CD4-positive, alpha-beta T cell treated with Interleukin-17A for 1 hour (primary cell): ENCODE data around the gene ZSWIM6.

Experiments used
- DNase-seq: peaks from one replicate; pipeline ENCODE4 v3.0.0-alpha.2; 2020

ZSWIM6 gene

DNA sequence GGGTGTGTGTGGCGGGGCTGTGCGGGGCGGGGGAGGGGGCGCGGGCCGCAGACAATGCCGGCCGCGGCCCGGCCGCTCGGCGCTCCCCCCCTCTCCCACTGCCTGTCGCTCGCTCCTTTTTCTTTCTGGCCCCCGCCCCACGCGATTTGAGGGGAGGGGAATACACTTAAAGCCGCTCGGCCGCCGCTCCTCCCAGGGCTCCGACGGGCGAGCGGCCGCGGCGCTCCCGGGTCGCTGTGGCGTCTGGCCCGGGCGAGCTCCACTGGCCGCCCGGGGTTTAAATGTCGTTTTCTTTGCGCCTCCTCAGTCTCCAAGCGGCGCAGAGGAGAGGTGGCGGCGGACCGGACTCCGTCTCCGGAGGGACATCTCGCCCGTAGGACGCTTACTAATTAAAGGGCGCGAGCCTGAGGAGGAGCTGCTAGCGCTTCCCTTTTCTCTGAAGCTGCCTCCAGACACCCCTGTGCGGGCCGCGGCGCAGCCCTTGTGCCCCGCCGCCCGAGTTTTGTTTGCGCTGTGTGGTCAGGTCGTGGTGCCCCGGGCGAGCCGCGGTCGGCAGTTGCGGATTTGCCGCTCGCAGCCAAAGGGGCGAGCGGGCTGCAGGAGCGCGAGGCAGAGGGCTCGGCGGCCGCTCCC, 1.4 kb downstream of the ZSWIM6 start:
- DNase-seq, result peak; percentile 39

DNA sequence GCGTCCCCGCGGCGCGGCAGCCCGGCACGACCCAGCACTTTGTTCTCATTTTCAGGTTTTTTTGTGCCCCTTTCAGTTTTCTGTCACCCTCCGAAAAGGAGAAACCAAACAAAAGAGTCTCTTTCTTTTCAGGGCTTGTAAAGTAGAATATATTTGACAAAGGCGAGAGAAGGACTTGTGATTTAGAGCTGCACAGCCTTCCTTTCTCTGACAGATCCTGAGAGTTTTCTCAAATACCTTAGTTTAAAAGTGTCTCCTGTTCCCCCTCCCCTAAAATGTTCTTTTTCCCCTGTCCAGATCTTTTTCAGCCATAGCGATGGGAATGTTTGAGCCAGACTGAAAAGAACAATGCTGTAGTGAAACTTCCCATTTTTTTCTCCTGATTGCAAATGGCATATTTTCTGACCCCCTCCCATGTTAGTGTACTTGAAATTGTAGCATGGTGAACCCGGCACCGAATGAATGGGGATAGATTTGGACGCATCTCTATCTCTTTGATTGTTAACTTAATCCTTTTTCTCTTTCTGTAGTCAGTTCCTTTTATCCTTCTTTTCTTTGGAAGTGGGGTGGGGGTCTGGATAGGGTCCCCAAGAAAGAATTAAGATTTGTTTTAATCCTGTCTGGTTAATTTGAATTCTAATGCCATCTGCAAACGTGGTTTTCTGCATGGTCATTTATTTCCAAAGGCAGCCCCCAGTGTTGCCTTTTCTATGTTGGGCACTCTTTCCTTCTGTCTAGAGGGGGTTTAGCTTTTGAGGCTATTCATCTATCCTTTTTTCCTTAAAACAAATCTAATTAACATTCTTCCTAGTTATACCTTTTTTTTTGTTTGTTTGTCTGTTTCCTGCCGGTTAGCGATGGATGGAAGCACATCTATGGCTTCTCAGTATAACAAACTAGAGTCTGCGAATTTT, 2.2 kb downstream of the ZSWIM6 start:
- no peak for DNase-seq

DNA sequence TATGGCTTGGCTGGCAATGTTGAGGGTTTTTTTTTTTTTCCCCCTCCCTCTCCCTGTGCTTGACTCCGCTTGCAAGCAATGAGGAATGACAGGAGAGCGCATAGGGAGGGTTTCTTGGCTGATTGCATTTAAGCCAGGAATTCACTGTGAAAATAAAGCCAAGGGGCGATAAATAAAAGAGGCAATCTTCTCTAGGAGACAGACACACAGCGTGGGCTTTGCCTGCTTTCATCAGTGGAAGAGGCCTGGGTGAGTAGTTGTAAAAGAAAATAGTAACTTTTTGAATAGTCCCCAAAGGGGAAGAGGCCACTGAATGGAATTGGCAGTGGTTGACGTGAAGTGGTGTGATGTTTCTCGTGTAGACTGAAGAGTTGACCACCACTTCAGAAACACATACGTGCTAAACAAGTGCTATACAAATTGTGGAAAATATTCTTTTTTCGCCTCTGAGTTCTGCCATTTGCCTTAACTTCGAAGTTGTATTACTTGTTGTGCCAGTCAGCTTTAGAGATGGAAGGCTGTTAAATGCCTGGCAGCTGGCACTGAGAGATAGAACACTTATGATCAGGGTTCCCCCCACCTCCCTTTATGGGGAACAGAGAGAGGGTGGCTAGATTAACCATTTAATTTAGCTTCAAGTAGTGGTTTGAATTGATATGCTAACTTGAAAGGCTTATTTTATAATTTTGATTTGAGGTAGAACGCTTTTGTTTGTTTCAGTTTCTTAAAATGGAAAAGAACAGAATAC, 3.0 kb downstream of the ZSWIM6 start:
- no peak for DNase-seq

- no peak for DNase-seq
These were observed 7.7 kb downstream of the ZSWIM6 start for GRCh38 chr5:61339764-61340163.

DNA sequence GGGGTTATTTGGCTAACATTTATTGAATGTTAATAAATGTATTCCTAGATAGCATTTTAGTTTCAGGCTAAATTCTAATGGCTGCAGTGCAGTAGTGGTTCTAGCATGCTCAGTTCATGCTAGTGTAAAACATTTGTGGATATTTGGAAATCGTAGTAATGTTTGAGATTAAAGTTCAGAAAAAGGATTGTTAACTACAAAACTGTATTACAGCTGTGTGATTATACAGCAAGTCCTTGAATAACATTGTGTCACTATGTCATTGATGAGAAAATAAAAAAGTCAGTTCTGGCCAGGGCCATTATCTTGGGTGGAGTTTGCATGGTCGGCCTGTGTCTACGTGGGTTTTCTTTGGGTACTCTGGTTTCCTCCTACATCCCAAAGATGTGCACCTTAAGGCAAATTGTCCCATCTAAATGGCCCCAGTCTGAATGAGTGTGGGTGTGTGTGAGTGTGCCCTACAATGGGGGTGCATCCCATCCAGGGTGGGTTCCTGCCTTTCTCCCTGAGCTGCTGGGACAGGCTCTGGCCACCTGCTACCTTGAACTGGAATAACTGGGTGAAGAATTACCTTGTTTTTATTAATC, 8.8 kb downstream of the ZSWIM6 start:
- no peak for DNase-seq

DNA sequence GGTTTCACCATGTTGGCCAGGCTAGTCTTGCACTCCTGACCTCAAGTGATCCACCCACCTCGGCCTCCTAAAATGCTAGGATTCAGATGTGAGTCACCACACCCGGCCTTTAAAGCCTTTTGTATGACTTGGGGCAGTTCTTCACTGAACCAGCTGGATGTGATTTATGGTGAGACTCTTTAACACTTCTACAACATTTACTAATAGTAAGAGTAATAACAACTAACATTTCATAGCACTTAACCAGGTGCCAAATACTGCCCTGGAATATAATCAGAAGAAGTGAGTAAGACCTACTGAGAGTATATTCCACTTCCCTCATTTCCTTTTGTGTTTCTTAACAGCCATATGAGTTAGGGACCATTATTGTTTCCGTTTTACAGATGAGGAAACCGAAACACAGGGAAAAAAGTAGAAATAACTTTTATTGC, 10.0 kb downstream of the ZSWIM6 start:
- DNase-seq, result no peak

DNA sequence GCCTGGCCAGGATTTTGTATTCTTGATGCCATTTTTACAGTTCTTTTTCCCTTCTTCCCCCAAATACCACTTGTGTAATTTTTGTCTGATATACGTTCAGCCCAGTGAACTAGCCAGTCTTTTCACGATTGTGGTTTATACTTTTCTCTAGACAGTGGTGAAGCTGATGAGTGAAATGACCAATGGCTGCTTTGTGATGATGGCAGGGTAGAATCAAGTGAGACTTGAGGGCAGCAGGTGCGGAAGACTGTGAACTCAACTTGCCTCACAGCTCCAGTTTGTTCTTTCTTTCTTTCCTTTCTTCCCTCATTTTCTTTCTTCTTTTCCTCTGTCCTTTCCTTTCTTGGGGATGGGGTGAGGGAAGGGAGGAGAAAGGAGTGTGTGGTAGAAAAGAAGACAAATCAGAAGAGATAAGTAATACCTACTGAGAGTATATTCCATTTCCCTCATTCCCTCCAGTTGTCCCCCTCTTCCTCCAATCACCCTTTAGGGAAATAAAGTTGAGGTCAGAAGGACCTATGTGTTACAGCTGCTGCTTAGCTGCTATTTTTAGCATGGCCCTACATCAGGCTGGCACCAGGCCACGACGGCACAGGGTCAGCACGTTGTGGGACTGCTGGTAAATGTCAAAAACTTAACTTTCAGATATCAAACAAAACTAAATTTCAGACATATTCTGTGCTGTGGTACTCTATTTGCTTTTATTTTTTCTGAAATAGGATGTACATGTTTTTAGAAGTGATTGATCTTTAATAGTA, 12.3 kb downstream of the ZSWIM6 start:
- no peak for DNase-seq

GRCh38 chr5:61346511-61346910, 14.5 kb downstream of the ZSWIM6 start:
- DNase-seq, result no peak

- no peak for DNase-seq
These were observed 15.0 kb downstream of the ZSWIM6 start for GRCh38 chr5:61347080-61347479.

GRCh38 chr5:61348447-61348846, 16.4 kb downstream of the ZSWIM6 start:
- no peak for DNase-seq

- no peak for DNase-seq
These were observed 17.9 kb downstream of the ZSWIM6 start for GRCh38 chr5:61349935-61350334.

GRCh38 chr5:61350535-61350934, 18.5 kb downstream of the ZSWIM6 start:
- DNase-seq, result no peak

DNA sequence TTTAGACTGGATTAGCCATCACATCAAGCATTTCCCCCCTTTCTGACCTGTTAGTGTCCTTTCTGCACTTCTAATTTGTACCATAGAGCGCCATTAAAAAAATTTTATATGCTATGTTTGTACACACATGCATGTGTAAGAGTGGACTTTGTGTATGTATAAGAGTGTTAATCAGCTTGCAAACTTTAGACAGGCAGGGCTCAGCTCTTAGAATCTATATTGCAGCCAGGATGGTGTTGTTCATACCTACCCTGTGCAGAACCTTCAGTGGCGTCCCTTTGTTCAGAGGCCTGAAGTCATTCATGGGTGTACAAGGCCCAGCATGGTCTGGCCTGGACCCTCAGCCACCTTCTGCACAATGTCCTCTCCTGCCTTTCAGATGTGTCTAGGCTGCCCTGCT, 19.7 kb downstream of the ZSWIM6 start:
- no peak for DNase-seq

DNA sequence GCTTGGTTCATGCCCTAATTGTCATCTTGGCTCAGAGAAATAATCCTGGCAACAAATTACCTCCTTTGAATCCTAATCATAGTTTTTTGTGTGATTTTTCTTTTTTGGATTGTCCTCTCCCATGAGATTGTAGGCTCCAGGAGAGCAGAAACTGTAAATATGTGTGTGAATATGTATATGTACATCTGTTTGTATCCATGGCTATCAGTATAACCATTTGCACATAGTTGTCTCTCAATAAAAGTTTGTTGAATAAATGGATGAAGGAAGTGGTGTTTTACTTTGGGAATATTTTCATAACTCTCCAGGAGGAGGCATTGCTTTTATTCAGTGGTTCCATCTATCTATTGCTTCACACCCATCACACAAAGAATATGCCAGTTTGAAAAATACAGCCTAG, 20.1 kb downstream of the ZSWIM6 start:
- no peak for DNase-seq

GRCh38 chr5:61352612-61353156, 20.6 kb downstream of the ZSWIM6 start:
- no peak for DNase-seq

DNA sequence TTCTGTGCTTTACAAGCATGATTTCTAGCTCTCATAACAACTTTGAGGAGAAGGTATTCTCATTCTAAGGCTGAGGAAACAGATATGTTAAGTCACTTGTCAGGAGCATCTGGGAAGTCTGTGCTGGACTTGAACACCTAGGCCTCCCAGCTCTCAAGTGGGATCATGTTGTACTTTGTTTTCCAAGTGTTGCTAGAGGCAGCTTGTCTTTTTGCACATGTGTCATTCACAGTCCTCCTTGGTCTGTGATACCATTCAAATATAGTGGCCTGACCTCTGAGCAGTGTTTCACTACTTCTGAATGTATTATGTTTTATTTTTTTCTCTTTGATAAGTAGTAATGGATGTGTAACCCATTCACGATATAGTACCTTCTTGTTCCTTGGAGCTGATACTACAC, 21.2 kb downstream of the ZSWIM6 start:
- no peak for DNase-seq

- DNase-seq, result no peak
These were observed 22.1 kb downstream of the ZSWIM6 start for GRCh38 chr5:61354199-61354598.

- DNase-seq, result no peak
These were observed 25.7 kb downstream of the ZSWIM6 start for GRCh38 chr5:61357745-61358144.

- no peak for DNase-seq
These were observed 30.8 kb downstream of the ZSWIM6 start for GRCh38 chr5:61362796-61363368.

- no peak for DNase-seq
These were observed 31.5 kb downstream of the ZSWIM6 start for GRCh38 chr5:61363401-61364114.
